Right kidney (tissue), 1 donor: ENCODE data around the gene CEP131.

Experiments
- DNase-seq: peaks from one replicate; pipeline ENCODE4 v3.0.0-alpha.2; 2016

CEP131 gene

DNA sequence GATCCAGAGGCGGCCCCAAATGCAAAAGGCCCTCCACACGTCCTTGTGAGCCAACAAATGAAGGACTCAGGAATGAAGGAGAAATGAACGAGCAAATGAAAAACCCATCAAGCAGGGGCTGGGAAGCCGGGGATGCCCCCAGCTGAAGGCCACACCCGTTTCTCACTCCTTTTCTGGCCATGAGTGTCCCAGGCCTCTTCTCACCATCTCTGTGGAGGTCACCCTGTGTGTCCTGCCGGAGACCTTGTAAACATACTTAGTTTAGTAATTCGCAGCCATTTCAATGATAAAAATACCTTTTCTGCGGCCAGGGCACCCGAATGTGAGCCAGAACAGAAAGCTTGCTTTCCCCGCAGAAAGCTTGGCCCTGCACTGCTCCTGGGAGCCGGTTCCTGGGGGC, 35.6 kb downstream of the CEP131 start:
- DNase-seq = no peak

DNA sequence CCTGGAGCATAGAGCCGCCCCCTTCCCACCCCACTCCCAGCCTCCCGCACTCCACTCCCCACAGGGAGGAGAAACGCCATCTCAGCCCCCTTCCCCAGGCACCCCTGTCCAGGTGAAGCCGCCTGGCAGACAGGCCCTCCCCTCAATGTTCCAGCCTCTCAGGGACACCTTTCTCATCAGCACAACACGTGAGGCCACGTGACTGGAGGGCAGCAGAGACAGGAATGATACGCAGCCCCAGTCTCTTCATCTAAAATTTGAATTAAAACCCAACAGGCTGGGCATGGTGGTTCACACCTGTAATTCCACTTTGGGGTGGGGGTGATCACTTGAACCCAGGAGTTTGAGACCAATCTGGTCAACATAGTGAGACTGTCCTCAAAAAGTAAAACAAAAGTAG, 36.6 kb downstream of the CEP131 start:
- no peak for DNase-seq

DNA sequence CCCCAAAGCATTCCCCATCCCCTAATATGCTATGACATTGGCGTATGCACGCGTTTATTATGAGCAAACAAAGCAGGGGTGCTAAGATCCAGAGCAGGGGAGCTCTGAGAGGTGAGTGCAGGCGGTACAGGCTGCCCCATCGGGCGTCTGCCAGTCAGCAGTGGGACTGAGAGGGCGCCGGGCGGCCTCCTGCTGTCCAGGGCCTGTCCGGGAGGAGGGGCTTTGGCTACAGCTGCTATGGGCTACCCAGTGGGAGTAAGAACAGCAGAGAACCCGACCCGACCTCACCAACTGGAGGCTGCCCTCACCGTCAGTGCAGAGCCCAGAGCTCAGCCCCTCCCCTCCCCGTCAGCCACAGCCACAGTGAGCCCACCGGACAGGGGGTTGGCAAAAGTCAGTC, 38.2 kb downstream of the CEP131 start:
- peak; percentile 16 for DNase-seq

DNA sequence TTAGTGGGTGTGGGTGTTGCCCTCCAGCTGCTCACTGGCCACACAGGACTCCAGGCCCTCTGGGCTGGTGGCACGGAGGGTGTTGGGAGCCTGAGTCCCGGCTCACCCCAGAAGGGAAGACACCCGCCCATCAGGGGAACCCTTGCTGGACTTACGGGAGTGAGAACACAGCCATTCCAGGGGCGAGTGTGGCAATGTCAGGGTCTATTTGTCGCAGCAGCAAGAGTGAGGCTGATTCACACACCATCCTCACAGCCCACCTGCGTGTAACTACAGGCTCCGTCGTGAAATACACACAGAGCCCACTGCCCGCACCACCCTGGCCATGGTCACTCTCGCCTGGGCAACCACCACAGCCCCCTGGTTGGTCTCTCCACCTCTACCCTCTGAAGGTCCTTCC, 39.0 kb downstream of the CEP131 start:
- DNase-seq = no peak

DNA sequence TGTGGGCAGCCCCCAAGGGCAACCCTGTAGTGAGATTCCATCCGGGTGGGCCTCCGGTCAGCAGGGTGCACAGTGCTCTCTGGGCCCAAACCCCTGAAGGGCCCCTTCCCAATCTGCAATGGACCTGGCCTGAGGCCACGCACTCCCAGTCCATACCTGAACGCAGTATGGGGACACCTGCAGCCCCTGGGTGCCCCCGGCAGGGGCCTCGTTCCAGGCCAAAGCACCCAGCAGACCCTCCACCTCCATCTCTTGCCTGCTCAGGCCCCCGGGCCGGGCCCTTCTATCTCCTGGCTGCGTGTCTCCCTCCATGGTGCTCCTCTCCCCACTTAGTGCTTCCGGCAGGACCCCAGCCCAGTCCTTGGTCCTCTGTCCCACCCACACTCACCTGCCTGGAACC, 39.4 kb downstream of the CEP131 start:
- no peak for DNase-seq

DNA sequence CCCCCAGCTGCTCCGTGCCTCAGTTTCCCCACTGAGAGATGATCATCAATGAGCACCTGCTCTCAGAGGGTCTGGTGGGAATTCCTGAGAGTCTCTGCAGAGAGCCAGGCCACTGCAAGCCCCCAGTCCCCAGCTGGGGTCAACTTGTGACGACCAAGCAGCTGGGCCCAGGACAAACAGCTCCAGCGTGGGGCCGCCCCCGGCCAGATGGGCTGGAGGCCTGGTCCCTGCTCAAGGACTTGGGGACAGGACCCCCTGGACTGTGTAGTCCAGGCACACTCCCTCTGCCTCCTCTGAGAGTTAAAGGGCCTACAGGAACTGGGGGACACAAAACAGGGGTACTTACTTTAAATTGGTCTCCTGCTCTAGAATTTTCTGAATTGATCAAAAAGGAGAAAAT, 40.2 kb downstream of the CEP131 start:
- DNase-seq = no peak

DNA sequence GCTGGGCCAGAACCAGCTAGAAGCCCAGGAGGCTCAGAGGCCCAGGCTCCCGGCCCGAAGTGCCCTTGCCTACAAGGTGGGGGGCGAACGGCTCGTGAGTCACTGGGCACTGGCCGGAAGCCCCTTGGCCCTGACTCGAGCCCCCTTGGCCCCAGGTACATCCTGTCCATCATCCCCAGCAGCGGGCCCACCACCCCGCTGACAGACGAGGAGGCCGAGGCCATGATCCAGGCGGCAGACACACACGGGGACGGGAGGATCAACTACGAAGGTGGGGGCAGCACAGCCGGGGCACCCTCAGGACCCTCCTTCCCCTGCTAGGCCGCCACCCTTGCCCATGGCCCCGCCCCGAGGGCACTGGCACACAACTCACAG, 41.0 kb downstream of the CEP131 start:
- no peak for DNase-seq

DNA sequence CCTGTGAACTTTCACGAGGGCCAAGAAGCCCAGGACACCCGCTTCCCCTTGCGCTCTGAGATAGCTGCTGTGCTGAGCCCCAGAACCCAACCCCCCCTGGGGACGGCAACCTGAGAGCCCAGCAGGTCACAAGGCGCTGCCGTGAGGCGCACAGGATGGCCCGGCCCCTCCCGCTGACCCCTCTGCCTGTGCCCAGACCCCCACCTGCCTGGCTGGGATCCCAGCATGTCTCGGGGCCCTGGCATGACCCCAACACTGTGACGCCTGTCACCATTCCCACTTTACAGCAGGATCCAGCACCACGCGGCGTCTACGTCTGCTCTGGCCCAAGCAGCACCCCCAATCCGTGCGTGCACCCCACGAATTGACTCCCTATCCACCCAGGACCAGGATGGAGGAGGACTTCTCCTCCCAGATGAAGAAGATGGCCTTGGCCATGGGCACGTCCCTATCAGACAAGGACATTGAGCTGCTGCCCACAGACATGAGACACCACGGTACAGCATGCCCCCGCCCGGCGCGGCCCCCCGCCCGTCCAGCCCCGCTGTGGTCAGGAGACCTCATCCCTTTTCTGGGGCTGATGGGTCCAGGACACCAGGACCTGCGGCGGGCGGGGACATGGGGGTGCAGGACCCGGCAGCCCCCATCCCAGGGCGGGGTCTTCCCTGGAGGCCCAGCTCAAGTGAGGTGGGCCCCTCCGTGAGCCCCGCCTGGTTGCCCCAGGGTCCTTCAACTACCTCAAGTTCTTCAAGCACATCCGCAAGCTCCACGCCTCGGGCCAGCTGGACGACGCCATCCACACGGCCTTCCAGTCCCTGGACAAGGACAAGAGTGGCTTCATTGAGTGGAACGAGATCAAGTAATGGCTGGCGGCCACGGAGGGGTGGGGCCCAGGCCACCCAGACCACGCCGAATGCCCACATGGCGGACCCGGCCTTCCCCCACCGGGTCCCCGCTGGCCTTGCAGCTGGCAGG, 41.6 kb downstream of the CEP131 start:
- DNase-seq = no peak

DNA sequence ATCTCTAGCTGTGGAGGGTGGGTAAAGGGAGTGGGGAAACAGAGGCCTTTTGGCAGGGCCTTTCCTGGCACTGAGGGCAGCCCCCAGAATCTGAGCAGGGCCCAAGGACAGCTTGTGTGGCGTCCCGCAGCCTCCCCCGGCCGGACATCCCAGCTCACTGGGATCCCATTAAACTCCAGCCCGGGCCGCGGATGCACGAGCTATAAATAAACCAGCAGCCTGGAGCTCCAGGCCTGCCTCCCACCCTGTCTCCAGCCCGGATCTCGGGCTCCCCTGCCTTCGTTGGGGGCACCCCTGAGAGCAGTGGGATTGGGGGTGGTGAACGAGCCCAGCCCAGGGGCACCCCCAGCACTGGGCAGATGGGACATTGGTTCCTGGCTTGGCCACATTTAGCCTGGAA, 42.9 kb downstream of the CEP131 start:
- no peak for DNase-seq

DNA sequence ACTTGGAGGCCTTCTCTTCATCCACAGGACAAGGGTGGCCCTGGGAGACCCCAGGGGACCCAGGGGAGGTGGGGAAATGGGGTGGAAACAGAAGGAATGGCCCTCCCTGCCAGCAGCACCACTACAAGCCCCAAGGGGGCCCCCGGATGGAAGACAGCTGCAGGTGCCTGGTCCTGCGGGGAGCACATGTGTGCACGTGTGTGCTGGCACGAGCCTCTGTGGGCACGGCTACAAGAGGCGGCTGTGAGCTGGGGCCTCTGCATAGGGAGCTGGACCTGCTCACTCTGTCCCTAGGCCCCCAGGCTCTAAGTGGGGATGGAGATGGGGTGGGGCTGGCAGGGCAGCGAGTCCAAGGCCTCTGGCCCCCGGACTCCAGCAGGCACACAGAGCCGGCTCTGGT, 43.5 kb downstream of the CEP131 start:
- DNase-seq = no peak

DNA sequence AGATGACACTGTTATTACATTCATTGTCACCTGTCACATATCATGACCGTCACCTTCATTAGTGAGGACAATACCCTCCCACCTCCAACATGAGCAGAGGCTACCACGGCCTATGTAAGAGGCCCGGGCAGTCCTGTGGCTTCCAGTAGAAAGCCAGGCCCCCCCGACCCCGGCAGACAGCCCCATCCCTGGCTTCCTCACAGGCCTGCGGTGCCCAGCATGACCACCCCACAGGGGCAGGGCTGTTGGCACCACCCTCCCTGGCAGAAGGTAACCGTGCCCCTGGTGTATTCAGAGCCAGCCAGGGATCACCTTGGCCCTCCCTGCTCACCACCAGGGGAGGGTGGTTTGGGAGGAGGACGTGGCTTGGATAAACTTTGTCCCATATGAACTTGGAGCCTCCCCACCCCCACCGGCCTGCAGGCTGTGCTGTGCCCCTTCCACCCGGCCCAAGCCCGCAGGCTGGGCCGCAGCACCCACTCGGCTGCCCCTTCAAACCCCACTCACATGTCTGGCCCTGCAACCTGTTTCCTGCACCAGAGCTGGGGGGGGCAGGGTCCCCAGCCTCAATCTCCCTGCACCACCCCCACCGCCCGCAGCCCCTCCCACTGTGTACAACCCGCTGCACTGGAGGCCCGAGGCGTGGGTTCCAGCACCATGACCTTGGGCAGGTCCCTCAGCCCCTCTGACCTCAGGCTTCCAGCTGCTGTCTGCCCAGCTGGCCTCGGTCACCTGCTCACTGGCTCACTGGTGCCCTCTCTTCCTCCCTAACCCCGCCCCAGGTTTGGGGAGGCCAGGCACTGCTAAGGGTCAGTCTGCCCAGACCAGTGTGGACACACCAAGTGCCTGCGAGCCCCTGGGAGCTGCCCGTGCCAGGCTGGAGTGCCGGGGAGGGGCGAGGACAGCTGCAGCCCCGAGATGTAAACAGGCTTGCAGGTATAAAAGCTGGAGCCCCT, 44.4 kb downstream of the CEP131 start:
- DNase-seq = no peak

DNA sequence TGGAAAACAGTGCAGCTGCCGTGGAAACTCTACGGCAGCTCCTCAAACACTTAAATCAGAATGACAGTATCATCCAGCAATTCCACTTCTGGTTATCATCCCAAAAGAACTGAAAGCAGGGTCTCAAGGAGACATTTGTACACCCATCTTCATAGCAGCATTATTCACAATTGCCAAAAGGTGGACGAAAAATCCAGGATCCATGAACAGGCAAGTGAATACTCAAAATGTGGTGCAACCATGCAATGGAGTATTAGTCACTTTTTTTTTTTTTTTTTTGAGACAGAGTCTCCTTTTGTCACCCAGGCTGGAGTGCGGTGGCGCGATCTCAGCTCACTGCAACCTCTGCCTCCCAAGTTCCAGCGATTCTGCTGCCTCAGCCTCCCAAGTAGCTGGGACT, 46.1 kb downstream of the CEP131 start:
- no peak for DNase-seq

DNA sequence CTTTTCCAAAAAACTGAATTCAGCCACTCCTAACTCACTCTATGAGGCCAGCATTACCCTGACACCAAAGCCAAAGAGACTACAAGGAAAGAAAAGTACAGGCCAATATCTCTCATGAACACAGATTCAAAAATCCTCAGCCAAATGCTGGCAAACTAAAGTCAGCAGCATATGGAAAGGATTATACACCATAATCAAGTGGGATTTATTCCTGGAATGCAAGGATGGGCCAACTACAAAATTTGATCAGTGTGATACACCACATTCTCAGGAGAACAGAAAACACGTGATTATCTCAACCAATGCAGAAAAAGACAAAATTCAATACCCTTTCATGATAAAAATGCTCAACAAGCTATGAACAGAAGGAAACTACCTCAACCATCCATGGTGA, 49.0 kb downstream of the CEP131 start:
- no peak for DNase-seq

DNA sequence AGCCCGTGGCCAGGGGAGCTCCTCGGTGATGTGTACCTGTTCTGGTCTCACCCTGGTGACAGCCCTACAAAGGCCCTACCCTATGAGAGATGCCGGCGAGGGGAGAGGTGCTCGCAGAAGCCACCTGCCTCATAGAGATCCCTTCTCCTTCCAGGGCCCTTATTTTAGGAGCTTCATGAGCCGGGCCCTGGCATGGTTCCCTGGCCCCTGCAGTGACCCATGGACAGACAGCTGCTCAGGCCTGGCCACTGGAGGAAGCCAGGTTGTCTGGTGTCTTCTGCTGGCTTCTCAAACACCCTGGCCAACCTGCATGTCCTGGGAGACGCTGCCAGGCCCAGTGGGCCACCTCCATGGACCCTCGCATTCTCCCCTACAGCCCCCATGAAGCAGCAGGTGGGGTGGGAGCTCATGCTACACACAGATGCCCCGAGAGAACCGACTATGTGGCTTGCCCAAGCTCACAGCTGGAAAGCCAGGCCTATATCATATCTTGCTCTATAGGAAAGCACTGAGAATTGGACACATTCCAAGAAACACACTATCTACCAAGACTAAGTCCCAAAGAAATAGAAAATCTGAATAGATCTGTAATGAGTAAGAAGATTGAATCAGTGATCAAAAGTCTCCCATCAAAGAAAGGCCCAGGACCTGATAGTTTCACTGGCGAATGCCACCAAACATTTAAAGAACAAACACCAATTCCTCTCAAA, 49.6 kb downstream of the CEP131 start:
- DNase-seq = no peak

DNA sequence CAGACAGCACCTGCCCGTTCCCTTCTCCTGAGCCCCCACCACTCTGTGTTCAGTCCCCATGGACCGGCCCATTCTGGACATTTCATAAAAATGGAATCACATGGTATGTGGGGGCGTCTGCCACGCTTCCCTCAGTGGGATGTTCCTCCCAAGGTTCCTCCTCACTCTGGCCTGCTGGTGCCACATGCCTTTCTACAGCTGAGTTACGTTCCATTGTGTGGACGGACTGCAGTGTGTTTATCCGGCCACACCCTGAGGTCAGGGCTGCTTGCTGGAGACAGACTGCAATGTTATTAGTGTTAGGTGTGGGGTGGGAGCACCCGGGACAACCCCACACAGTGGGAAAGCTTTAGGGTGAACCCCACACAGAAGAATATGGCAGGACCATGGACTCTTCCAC, 50.8 kb downstream of the CEP131 start:
- DNase-seq = no peak

DNA sequence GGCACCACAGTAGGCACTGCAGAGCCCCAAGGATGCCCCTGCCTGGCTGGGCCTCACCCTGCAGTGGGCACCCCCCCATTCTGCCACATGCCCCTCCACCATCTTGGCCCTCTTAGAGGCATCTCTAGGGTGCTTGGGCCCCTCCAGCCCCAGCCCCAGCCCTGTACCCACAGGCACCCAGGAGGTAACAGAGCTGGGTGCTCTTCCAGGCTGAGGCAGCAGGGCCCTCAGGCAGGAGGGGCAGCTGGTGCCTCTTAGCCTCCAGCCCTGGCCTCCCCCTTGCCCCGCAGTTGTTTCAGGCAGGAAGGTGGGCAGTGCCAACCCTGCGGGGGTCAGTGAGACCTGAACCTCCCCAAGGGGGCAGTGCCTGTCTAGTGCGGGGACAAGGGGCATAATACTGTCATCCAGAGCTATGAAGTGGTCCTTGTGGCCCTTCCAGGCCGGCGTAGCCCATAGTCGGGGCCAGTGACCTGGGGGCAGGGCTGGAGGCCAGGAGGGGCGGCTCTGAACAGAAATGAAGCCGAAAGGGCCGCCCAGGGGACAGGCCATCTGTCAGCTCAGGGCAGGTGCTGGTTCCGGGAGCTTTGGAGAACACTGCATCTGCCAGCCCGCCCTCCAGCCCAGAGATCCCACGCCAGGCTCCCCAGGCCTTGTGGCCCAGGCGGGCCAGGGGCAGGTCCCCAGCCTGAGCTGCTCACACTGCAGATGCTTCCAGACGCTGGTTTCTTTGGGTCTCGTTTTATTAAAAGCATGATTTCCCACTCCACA, 51.9 kb downstream of the CEP131 start:
- DNase-seq = no peak

DNA sequence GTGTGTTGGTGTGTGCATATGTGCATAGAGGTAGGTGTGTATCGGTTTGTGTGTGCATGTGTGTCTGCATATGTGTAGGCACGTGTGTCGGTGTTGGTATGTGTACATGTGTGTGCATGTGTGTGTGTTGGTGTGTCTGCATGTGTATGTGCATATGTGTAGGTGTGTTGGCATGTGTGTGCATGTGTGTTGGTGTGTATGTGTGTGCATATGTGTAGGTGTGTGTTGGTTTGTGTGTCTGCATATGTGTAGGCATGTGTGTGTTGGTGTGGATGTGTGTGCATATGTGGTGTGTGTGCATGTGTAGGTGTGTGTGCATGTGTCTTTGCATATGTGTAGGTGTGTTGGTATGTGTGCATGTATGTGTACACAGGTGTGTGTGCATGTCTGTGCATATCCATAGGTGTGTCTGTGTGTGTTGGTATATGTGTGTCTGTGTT, 52.9 kb downstream of the CEP131 start:
- DNase-seq = no peak

DNA sequence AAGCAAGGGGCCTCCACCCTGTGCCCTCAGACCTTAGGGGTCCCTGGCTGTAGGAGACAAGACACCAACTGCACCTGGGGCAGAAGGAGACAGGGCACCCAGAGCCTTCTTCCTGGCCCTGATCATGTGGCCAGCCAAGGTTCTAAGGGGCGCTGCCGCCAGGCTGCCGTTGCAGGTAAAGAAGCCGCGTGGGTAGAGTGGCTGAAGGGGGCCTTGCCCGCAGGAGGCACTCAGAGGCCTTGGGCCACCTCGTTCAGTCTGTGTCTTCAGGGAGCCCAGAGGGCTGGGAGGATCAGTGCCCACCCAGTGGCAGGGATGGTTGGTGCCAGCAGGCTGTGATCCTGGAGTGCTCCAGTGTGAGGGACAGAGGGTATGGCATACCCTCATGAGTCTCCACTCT, 55.1 kb downstream of the CEP131 start:
- no peak for DNase-seq

DNA sequence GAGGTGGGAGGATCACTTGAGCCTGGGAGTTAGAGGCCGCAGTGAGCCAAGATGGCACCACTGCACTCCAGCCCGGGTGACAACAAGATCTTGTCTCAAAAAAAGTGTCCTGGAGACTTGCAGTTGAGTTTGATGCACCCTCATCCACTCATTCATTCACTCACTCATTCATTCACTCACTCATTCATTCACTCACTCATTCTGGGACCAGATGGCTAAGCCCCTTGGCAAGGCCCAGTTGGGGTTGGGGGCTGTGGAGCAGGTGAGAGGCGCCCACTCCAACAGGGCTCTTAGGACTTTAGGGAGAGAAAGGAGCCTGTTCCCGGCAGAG, 55.6 kb downstream of the CEP131 start:
- no peak for DNase-seq

DNA sequence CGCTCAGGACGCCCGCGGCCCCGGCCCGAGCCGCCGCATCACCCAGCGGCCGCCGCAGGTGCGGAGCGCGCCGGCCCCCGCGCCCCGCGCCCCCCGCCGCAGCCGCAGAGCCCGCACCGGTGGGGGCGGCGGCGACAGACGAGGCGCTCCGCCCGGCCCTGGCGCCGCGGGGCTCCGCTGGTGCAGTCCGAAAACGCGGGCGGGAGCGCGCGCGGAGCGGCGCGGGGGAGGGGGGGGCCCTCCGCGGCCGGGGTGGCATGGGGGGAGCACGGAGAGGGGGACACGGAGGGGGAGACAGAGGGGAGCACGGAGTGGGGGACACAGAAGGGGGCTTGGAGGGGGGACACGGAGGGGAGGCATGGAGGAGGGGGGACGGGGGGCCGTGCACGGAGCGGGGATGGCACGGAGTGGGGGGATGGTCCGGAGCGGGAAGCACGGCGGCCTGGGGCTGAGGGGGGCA, 56.7 kb downstream of the CEP131 start, which contains the start of gene AATK:
Gene AATK, minus strand, starts transcription at position 189 of the 460 bp plus-strand sequence. CDS start 229 bp downstream, outside the sequence.
- DNase-seq = no peak

DNA sequence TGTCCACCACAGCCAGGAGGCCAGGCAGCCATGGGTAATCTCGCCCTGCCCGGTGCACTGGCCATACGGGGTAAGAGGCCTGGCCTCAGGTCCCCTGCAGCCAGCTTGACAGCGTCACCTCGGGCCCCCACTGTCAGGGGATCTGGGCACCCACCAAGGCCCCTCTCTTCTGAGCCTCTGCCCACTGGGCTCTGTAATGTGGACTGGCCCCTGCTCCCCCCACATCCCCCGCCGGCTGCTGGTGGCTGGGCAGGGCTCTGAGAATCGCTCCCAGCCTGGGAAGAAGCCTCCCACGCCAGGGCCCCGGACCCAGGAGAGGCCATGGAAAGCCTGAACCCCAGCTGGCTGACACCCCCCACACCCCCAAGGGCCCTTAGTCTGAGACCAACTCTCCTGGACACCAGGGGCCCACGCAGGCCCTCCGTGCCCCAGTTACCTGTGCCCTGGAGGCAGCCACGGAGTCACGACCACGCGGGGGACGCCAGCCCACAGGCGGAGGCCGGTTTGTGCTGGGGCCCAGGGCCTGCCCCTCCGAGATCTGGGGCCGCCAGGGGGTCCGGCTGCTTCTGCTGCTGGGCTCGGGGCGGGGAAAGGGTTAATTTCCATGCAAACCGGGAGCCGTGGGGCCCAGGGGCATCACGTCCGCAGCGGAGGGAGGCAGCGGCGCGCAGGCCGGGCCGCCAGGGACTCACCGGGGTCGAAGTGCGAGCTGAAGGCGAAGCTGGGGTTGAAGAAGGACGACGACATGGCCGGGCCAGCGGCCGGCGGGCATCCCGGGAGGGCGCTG, 57.3 kb downstream of the CEP131 start, which contains the start of gene PVALEF:
Gene PVALEF, plus strand, starts transcription at position 262 of the 787 bp plus-strand sequence. CDS start 15,720 bp downstream, outside the sequence.
- DNase-seq = peak; percentile 80
